ENCODE results near the gene SNORC.
A peak's percentile ranks its signal among the peaks of the same experiment; 100 is the strongest.

Gene SNORC

GRCh38 chr2:232886632-232887031 lies 16.6 kb downstream of the SNORC start:
- no peak for TF ChIP-seq CTCF (IDR thresholded peaks at IDR 0.05; ENCODE audit: low read depth, low read length, missing control alignments)
- no peak overlapping the region for H3K4me3 ChIP-seq (replicated peaks; ENCODE audit: low read depth, low read length)
- no peak for DNase-seq (ENCODE audit: extremely low read depth, low read depth)

GRCh38 chr2:232887171-232887850 lies 17.2 kb downstream of the SNORC start:
- TF ChIP-seq CTCF (IDR thresholded peaks at IDR 0.05; ENCODE audit: low read depth, low read length, missing control alignments): peak; percentile 20

GRCh38 chr2:232888099-232888836 lies 18.2 kb downstream of the SNORC start:
- no peak overlapping the region for H3K4me3 ChIP-seq (replicated peaks; ENCODE audit: low read depth, low read length)
- DNase-seq (ENCODE audit: extremely low read depth, low read depth): no peak
- TF ChIP-seq CTCF (IDR thresholded peaks at IDR 0.05; ENCODE audit: low read depth, low read length, missing control alignments): no peak

More at GRCh38 chr2:232887171-232887850, 17.2 kb downstream of the SNORC start:
- no peak for DNase-seq (ENCODE audit: extremely low read depth, low read depth)
- no peak overlapping the region for H3K4me3 ChIP-seq (replicated peaks; ENCODE audit: low read depth, low read length)

GRCh38 chr2:232888839-232889529 lies 18.9 kb downstream of the SNORC start:
- no peak for TF ChIP-seq CTCF (IDR thresholded peaks at IDR 0.05; ENCODE audit: low read depth, low read length, missing control alignments)
- H3K4me3 ChIP-seq (replicated peaks; ENCODE audit: low read depth, low read length): no peak overlapping the region
- DNase-seq (ENCODE audit: extremely low read depth, low read depth): no peak

- H3K4me3 ChIP-seq (replicated peaks; ENCODE audit: low read depth, low read length): no peak overlapping the region
- DNase-seq (ENCODE audit: extremely low read depth, low read depth): no peak
- TF ChIP-seq CTCF (IDR thresholded peaks at IDR 0.05; ENCODE audit: low read depth, low read length, missing control alignments): no peak
Measured at GRCh38 chr2:232889876-232890401, 19.9 kb downstream of the SNORC start.

GRCh38 chr2:232890536-232890895 lies 20.5 kb downstream of the SNORC start:
- no peak overlapping the region for H3K4me3 ChIP-seq (replicated peaks; ENCODE audit: low read depth, low read length)
- no peak for TF ChIP-seq CTCF (IDR thresholded peaks at IDR 0.05; ENCODE audit: low read depth, low read length, missing control alignments)
- no peak for DNase-seq (ENCODE audit: extremely low read depth, low read depth)

All from HFF-Myc (cell line).